Neural cell (in vitro differentiated cells): Measurements from ENCODE around the gene CCR3.

Source experiments
- EP300 ChIP-seq: fragments of 450-650 bp; conservative IDR thresholded peaks from 2 replicates; pipeline ENCODE4 v1.6.1; 2014; ENCODE audit warnings: antibody characterized with exemption, mild to moderate bottlenecking, moderate library complexity; ENCODE audit not compliant: poor library complexity, severe bottlenecking
- EZH2 ChIP-seq: fragments of 200-600, 300-800 bp; shearing (Covaris generic), sonication (generic); IDR thresholded peaks from 2 replicates; pipeline ENCODE4 v1.6.1; 2014; ENCODE audit warnings: antibody characterized with exemption, low read length, borderline replicate concordance, mild to moderate bottlenecking; ENCODE audit not compliant: insufficient read depth, poor library complexity, severe bottlenecking
- MXI1 ChIP-seq: fragments of 450-650 bp; conservative IDR thresholded peaks from 2 replicates; pipeline ENCODE4 v1.6.1; 2014; ENCODE audit warnings: antibody characterized with exemption, mild to moderate bottlenecking; ENCODE audit not compliant: poor library complexity, severe bottlenecking
- POLR2AphosphoS5 ChIP-seq: IDR thresholded peaks from 2 replicates; pipeline ENCODE4 v1.6.1; 2012
- RAD21 ChIP-seq: fragments of 450-650 bp; conservative IDR thresholded peaks from 2 replicates; pipeline ENCODE4 v1.6.1; 2014; ENCODE audit warnings: antibody characterized with exemption, mild to moderate bottlenecking, moderate library complexity
- SMC3 ChIP-seq: fragments of 450-650 bp; conservative IDR thresholded peaks from 2 replicates; pipeline ENCODE4 v1.6.1; 2014; ENCODE audit warnings: antibody characterized with exemption, mild to moderate bottlenecking, moderate library complexity; ENCODE audit not compliant: poor library complexity
- TAF1 ChIP-seq: IDR thresholded peaks from 2 replicates; pipeline ENCODE4 v1.6.1; 2012; ENCODE audit warnings: low read depth
- TF ChIP-seq, protein P1 (sequence below): fragments of 450-650 bp; IDR thresholded peaks from 2 replicates; pipeline ENCODE4 v1.5.1; 2014; ENCODE audit warnings: antibody characterized with exemption, mild to moderate bottlenecking, moderate library complexity; ENCODE audit not compliant: poor library complexity, severe bottlenecking

- TF ChIP-seq POLR2AphosphoS5, result no peak
- TF ChIP-seq, protein P1, sequence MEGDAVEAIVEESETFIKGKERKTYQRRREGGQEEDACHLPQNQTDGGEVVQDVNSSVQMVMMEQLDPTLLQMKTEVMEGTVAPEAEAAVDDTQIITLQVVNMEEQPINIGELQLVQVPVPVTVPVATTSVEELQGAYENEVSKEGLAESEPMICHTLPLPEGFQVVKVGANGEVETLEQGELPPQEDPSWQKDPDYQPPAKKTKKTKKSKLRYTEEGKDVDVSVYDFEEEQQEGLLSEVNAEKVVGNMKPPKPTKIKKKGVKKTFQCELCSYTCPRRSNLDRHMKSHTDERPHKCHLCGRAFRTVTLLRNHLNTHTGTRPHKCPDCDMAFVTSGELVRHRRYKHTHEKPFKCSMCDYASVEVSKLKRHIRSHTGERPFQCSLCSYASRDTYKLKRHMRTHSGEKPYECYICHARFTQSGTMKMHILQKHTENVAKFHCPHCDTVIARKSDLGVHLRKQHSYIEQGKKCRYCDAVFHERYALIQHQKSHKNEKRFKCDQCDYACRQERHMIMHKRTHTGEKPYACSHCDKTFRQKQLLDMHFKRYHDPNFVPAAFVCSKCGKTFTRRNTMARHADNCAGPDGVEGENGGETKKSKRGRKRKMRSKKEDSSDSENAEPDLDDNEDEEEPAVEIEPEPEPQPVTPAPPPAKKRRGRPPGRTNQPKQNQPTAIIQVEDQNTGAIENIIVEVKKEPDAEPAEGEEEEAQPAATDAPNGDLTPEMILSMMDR, result no peak
- no peak for TF ChIP-seq EZH2
- TF ChIP-seq RAD21, result no peak
- TF ChIP-seq EP300, result no peak
- no peak for TF ChIP-seq SMC3
- TF ChIP-seq TAF1, result no peak
- TF ChIP-seq MXI1, result no peak
Observed at GRCh38 chr3:46238386-46238785, 3.9 kb upstream of the CCR3 start.
